Testis (tissue), 3 donors: Measurements from ENCODE around the gene ATP6V0D1. TPM values are rescaled to one million over a fixed set of nuclear protein-coding genes. Genes with fewer than 3 reads are reported as not detected.

ENCODE experiments used
- DNase-seq: peaks from one replicate; pipeline ENCODE4 v3.0.0-alpha.2; 2019
- H3K27ac ChIP-seq, 2 donors: fragments of 200-600 bp; sonication (generic); one replicate each; pipeline ENCODE4 v1.5.1; 2019
- H3K27me3 ChIP-seq: fragments of 200-600 bp; sonication (generic); one replicate; pipeline ENCODE4 v1.5.1; 2019
- H3K36me3 ChIP-seq: fragments of 200-600 bp; sonication (generic); one replicate; pipeline ENCODE4 v1.5.1; 2017; ENCODE audit warnings: low read depth; ENCODE audit errors: missing control alignments
- H3K4me1 ChIP-seq: fragments of 200-600 bp; sonication (generic); one replicate; pipeline ENCODE4 v1.5.1; 2019
- H3K4me3 ChIP-seq, 2 donors: fragments of 200-600 bp; sonication (generic); one replicate each; pipeline ENCODE4 v1.5.1; 2017 to 2019
- H3K9me3 ChIP-seq: fragments of 200-600 bp; sonication (generic); one replicate; pipeline ENCODE4 v1.5.1; 2017
- POLR2A ChIP-seq: fragments of 450-650 bp; IDR thresholded peaks from one replicate; pipeline ENCODE4 v1.6.1; 2017; ENCODE audit warnings: antibody characterized with exemption, mild to moderate bottlenecking, moderate library complexity
- WGBS, 2 donors: methylation state at CpG; one replicate each; pipeline ENCODE4 v1.1.5; 2018; 5-methylcytosine and 5-hydroxymethylcytosine counted together
- intact Hi-C: fragments of 100-400 bp; cut with DNase I; formaldehyde crosslinking; loops from one replicate; pipeline ENCODE4 v1.15.1; 2023; ENCODE audit warnings: low total_unique reads
- polyA plus RNA-seq: library from polyadenylated mRNA; stranded (reverse); fragments of 350-450 nt; fragmentation: Illumina TruSeq; extraction: RNeasy Lipid Tissue Mini Kit (QIAGEN cat#74804); gene quantifications from one replicate; pipeline ENCODE4 v1.2.3, GENCODE V29; 2014; ENCODE audit warnings: low read depth, low replicate concordance; ENCODE audit not compliant: insufficient read depth
- total RNA-seq, 2 donors: library from RNA; depleted of rRNA; stranded (reverse); fragments of >200 nt; gene quantifications; one replicate each; pipeline ENCODE4 v1.2.3, GENCODE V29; 2016
- TF ChIP-seq, protein P1 (sequence below), 3 experiments: fragments of 450-650 bp in 2 of 3; fragments of 200-600 bp in 1 of 3; sonication (generic) in 1 of 3; IDR thresholded peaks; one replicate each; pipeline ENCODE4 v1.5.1; 2016 to 2019; ENCODE audit warnings: antibody characterized with exemption in 3 of 3, mild to moderate bottlenecking in 2 of 3, moderate library complexity in 1 of 3

The ATP6V0D1 gene
- total and polyA plus RNA-seq, 3 donors from 2014 or later, result 95.0 to 165 (median 135) TPM

DNA sequence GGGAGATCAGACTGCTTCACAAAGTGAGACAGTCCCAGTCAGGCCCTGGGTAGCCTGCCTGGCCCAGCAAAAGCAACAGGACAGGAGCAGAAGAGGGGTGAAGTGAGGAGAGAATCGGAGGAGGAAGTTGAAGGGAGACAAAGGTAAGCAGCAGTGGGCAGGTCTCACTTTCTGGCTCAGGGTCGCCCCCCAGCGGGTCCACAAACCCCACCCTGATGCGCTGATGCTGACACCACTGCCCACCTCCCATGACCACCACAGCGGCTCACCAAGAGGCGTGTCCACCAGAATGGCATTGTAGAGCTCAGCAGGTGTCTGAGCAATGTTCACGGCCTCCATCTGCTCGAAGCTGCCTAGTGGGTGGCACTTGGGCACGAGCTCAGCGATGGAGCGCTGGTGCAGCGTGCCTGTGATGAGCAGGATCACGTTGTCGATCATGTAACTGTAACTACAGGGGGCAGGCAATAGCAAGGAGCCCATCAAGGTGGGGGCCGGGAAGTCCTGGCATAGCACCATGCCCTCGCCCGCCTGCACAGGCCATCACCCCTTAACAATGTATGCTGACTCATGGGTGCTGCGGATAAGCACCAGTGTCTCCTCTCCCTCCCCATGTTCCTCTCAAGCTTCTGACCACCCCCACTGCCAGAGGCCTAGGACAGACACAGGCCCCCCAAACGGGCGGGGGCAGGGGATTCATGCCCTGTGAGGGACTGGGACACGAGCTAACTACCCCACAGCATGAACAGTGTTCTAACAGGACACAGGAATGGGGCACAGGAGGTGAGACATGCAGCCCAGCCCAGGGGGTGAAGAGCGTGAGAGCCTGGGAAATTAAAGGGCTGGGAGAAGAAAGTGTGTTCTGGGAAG is 36.5 kb downstream of the ATP6V0D1 start:
- Histone ChIP-seq H3K27ac (no peak overlapping the region), H3K4me1 (peaks cover 54% of the 10 kb centered on the region), H3K4me3 (no peak overlapping the region), H3K9me3 (no peaks in the 10 kb centered on the region), H3K27me3 (no peaks in the 10 kb centered on the region), H3K36me3 (no peaks in the 10 kb centered on the region)
- WGBS, 2 donors, result 80 to 87% methylated on average over 8 to 22 of the region's 22 CpGs
- intact Hi-C loops, result no loop called here
- DNase-seq, result no peak
- TF ChIP-seq, protein P1, sequence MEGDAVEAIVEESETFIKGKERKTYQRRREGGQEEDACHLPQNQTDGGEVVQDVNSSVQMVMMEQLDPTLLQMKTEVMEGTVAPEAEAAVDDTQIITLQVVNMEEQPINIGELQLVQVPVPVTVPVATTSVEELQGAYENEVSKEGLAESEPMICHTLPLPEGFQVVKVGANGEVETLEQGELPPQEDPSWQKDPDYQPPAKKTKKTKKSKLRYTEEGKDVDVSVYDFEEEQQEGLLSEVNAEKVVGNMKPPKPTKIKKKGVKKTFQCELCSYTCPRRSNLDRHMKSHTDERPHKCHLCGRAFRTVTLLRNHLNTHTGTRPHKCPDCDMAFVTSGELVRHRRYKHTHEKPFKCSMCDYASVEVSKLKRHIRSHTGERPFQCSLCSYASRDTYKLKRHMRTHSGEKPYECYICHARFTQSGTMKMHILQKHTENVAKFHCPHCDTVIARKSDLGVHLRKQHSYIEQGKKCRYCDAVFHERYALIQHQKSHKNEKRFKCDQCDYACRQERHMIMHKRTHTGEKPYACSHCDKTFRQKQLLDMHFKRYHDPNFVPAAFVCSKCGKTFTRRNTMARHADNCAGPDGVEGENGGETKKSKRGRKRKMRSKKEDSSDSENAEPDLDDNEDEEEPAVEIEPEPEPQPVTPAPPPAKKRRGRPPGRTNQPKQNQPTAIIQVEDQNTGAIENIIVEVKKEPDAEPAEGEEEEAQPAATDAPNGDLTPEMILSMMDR (IDR thresholded peaks at IDR 0.05), result no peak
- TF ChIP-seq POLR2A, result no peak

DNA sequence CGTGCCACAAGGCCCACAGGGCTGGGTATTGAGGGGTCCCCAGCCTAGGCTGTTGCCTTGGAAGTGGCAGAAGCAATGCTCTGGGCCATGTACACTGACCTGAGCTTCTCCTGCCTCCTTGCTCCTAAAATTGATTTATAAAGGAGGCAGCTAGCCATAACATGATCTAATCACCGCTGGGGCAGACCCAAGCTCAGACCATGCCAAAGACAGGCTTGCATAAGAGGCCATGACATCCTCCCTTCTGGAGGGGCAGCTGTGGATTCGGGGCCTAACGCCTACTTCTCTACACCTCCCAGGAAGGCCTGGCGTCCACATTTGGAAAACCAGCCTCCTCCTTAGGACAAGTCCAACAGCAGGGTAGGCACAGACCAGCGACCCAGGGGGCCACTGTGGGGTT is 37.7 kb downstream of the ATP6V0D1 start:
- TF ChIP-seq, protein P1 (IDR thresholded peaks at IDR 0.05), result no peak
- TF ChIP-seq POLR2A, result no peak
- H3K4me3 ChIP-seq, result no peak overlapping the region
- intact Hi-C loops, result no loop called here
- H3K27me3 ChIP-seq, result no peaks in the 10 kb centered on the region
- no peaks in the 10 kb centered on the region for H3K36me3 ChIP-seq
- 65 to 74% methylated on average over 6 of the region's 6 CpGs for WGBS, 2 donors
- H3K27ac ChIP-seq, result no peak overlapping the region
- H3K9me3 ChIP-seq, result no peaks in the 10 kb centered on the region
- peak; percentile 51 for DNase-seq
- H3K4me1 ChIP-seq, result peaks cover 52% of the 10 kb centered on the region

DNA sequence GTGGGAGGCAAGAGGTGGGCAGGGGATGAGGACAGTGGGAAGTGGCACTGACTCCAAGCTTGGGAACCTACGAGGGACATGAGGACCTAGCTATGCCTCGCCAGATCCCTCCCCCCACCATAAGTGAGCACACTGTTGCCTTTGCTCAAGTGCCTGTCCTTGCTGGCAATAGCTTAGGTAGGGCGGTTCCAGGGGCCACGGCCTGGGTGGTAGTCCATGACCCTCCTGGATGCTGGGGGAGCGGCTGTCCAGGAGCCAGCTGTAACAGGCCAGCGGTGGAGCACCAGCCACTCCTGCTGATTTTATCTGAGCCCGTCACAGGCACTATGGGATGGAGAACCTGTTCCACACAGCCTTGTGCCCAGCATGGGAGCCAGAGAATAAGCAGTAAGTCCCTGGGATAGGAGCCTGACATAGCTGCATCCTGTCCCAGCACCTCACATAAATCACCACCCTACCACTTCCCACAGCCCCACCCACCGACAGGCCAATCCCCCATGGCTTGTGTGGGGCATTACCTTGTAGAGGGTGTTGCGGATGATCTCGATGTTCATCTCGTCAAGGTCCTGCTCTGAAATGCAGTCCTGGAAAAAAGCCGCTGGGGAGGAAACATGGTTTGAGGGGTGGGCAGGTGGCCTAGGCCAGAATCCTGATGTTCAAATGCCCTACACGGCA is 38.2 kb downstream of the ATP6V0D1 start:
- no peak for TF ChIP-seq POLR2A
- TF ChIP-seq, protein P1 (IDR thresholded peaks at IDR 0.05), result no peak
- Histone ChIP-seq H3K27me3 (no peaks in the 10 kb centered on the region), H3K4me3 (no peak overlapping the region), H3K36me3 (no peaks in the 10 kb centered on the region), H3K27ac (no peak overlapping the region), H3K4me1 (peaks cover 49% of the 10 kb centered on the region), H3K9me3 (no peaks in the 10 kb centered on the region)
- DNase-seq, result no peak
- intact Hi-C loops, result no loop called here
- WGBS, 2 donors, result 74 to 81% methylated on average over 10 to 13 of the region's 13 CpGs

DNA sequence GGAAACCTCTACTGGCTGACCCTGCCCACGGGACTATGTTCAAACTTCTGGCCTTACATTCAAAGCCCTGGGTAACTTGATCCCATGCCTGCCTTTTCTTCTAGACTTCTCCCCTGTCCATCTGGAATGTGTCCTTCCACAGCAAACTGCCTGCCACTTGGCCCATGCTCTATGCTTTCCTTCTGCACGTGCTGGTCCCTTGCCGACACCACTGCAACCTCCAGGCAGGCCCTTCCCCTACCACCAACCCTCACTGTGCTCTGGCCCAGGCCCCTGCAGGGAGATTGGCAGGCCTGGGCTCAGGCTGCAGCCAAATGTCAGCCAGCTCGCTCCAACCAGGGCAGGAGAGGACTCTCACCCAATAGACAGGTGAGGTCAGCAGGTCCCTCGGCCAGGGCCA is 39.0 kb downstream of the ATP6V0D1 start:
- no peaks in the 10 kb centered on the region for H3K27me3 ChIP-seq
- DNase-seq, result no peak
- no peaks in the 10 kb centered on the region for H3K9me3 ChIP-seq
- peaks cover 41% of the 10 kb centered on the region for H3K4me1 ChIP-seq
- H3K4me3 ChIP-seq, result no peak overlapping the region
- no peak overlapping the region for H3K27ac ChIP-seq
- TF ChIP-seq, protein P1 (IDR thresholded peaks at IDR 0.05), result no peak
- TF ChIP-seq POLR2A, result no peak
- intact Hi-C loops, result no loop called here
- H3K36me3 ChIP-seq, result no peaks in the 10 kb centered on the region
- WGBS, 2 donors, result 76 to 91% methylated on average over 5 of the region's 5 CpGs
